GM19099 (cell line): ENCODE measurements around the gene UBE2Z.

Source experiments
- POLR2A ChIP-seq: IDR thresholded peaks from 3 replicates; pipeline ENCODE4 v1.6.1; 2011; ENCODE audit warnings: low read depth; ENCODE audit not compliant: insufficient read length; ENCODE audit errors: extremely low read depth

The UBE2Z gene

DNA sequence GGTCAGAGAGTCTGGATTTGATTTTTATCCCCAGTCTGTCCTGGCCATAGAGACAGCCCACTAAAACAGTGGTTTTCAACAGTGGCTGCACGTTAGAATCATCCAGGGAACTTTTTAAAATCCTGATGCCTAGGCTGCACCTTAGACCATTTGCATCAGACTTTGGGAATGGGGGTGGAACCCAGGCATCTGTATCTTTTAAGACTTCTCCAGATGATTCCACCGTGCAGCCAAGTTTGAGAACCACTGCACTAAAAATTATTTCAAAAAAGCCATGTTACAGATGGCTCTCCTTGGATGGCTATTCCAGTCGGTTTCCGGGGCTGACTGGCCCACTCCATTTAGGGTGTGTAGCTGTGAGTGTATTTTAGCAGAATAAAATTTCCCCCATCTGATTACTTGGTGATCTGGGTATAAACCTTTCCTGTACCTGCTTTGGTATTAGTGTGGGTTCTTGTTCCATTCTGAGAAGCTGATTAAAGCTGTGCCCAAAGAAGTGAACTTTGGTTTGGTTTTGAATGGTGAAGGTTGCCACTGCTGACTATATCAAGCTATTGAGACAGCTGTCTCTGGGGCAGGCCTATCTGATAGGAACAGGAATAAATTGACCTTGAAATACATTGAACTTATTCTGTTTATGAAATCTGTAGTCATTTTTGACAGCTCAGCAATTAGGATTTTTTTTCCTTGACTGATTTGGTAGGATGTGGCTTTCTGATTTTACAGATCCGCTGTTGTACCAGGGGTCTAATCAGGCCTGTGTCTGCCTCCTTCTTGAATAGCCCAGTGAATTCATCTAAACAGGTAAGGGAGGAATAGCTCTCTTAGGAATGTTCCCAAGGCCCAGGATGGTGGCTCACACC is 14.3 kb upstream of the UBE2Z start:
- no peak for TF ChIP-seq POLR2A

DNA sequence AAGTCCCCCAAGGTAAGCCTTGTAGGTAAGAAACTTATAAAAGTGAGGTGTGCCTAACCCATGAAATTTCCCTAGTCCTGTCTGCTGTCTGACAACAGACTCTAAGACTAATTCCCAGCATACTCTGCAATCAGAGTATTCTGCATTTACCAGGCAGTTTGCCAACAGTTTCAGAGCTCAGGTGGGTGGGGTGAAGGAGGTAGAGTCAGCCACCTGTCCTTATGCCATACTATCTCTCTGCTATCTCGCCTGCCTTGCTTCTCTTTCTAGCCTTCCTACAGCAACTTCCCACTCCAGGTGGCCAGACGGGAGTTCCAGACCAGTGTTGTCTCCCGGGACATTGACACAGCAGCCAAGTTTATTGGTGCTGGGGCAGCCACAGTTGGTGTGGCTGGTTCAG is 13.3 kb upstream of the UBE2Z start:
- no peak for TF ChIP-seq POLR2A

DNA sequence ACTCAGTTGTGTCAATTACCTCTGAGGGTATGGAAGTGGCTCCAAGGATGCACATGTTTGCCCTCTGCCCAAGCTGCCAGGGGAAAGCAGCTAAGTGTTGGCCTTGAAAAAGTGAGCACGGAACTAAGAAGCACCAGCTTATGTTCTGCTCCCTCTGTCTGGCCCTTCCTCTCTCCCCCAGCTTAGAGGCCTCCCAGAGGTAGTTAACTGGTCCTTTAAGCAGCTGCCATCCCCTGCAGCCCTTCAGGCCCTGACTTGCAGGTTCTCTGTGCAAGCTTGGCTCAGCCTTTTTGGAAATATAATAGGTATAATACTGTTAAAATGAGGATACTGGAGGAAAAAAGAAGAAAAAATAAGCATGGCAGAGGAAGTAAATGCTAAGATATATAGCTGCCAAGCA is 7.0 kb upstream of the UBE2Z start:
- TF ChIP-seq POLR2A: no peak

DNA sequence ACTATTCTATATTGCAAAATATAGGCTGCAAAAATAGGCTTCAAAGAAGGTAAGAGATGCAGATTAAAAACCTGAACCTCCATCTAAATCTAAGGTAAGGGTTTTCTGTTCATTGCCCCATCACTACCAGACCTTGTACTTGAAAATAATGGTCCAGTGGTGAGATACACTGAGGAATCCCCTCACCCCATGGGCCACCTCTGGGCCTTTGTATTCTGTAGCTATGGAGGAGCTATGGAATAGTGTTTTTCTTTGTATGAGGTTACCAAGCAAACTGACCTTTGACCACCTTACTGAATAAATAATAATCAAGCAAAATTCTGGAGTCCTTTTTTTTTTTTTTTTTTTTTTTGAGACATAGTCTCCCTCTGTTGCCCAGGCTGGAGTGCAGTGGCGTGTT is 4.8 kb upstream of the UBE2Z start:
- TF ChIP-seq POLR2A: no peak

DNA sequence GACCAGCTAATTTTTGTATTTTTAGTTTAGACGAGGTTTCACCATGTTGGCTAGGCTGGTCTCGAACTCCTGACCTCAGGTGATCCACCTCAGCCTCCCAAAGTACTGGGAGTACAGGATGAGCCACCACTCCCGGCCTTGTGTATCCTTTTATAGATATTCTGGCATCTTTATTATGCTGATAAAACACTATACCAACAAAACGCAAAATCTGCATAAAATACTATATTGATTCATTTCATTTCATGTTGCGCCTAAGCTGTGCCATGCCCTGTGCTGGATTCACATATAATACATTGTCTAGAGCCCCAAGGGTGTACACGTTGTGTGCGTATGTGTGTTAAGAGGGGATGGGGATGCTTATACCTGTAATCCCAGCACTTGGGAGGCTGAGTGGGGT is 3.8 kb upstream of the UBE2Z start:
- TF ChIP-seq POLR2A: no peak

DNA sequence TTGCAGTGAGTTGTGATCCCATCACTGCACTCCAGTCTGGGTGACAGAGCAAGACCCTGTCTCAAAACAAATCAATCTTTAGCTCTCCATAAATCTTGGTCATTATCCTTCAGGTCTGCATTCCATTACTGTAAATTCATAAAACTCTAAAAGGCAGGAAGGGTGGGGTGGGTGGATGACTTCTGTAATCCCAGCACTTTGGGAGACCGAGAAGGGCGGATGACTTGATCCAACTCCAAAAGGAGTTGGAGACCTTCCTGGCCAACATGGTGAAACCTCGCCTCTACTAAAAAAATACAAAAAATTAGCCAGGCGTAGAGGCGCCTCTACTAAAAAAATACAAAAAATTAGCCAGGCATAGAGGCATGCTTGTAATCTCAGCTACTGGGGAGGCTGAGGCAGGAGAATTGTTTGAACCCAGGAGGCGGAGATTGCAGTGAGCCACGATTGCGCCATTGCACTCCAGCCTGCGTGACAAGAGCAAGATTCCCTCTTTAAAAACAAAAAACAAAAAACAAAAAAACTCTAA is 2.2 kb upstream of the UBE2Z start:
- no peak for TF ChIP-seq POLR2A

DNA sequence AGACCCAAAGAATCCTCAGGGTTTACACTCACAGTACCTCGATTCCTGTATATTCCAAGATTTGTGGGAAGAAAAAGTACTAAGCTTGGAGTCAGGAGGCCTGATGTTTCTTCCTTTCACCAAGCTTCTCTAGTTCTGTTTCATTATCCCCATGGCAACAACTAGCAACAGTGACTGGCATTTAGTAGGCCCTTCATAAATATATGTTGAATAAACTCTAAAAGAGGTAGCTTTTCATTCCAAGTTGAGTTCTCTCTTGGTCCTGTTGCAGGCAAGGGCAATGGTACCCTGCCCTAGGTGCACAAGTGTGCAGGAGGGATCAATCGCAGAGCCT is 527 bp upstream of the UBE2Z start:
- TF ChIP-seq POLR2A: no peak

DNA sequence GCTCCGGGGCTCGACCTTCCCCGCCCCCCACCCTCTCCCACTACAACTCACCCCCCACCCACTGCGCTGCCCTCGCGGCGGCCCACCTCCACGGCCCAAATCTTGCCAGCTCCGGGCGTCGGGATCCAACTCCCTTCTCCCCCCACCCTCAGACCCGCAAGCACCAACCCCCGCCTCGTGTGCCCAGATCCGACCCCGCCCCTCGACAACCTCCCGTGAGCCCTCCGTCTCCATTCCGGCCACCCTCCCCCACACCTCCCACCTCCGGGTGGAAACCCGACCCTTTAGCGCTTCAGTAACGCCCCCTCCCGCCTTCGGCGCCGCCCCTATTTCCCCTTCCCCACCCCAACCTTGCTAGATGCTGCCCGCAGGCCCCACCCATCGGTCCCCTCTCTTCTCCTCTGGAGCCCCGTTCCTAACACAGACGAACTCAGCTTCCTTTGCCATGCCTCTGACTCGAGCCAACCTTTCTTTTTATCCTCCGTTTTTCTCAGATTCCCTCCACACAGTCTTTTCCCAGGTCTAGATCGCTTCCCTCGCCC is 717 bp downstream of the UBE2Z start:
- no peak for TF ChIP-seq POLR2A

DNA sequence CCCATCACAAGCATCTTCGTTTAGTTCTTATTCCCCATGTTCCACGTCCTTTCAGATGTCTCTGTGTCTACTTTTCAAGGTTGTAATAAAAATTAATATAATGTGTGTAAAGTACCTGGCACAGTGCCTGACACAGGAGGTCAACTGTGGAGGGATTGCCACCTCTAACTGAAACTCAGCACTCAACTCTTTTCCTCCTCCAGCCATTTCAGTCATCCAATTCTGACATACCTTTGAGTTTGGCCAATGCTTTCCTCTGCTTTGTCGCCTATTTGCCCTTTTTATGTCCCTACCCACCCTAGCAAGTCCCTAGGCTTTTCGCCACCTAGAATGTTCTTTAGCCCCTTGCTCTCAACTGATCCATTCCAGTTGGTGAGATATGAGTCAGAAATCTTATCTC is 1.6 kb downstream of the UBE2Z start:
- no peak for TF ChIP-seq POLR2A

DNA sequence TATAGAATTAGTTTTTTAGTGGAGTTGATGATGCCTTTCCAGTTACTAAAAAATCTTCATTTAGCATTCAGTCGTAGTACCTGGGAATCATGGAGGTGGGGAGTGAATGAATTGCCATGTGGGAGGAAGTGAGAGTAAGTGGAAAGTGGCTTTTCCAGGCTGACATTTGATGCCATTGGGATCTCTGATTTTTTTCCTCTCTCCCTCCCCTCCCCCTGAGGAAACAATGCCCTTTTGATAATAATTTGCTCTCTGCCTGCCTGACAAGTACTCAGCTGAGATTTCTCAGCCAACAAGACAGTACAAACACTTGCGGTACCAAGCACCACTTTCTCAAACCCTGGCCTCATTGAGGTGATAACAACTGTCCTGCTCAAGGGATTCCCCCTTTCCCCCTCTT is 2.2 kb downstream of the UBE2Z start:
- TF ChIP-seq POLR2A: no peak

DNA sequence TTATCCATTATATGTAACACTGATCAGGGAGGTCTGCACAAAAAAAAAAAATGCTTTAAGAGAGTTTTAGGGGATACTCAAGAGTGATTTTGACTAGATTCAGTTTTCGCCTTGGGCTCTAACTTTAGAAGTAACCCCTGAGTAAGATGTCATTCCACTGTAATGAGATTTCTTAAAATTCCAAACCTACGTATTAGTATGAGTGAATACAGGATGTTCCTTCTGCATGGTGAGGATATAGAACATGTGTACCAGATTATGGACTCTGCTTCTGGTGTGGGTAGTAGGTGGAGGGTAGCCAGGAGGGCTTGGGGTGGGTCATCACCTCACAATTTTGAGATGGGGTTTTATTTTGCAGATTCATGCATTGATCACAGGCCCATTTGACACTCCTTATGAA is 4.3 kb downstream of the UBE2Z start:
- no peak for TF ChIP-seq POLR2A

DNA sequence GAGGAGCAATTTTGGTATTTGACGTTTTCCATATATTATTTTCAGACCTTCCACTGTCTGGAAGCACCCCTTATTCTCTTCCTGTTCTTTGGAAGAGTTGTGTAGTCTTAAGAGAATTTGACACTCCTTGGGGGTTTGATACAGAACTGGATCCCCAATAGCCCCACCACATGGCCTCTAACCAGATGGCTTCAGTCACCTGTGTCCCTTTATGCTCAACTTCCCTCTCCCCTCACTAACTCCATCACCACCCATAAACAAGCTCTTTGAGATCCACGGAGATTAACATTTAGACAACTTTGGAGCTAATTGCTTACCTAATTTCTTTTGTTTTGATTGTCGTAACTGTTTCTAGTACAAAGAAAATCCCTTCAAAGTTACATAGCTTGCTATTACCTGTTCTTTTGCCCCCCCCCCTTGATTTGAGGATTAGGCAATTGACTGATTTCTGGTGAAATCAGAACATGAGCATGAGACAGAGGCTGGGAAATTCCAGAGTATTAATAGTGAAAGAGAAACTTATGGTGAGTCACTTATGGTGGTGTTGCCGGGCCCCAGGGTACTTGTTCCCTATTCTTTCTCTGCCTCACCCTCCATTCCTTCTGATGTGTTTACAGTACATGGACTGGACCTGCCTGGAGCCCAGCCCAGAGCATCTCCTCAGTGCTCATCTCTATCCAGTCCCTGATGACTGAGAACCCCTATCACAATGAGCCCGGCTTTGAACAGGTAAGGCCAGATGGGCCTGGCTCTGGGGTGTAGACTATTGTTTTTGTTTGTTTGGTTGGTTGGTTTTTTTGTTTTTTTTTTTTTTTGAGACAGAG is 7.5 kb downstream of the UBE2Z start:
- TF ChIP-seq POLR2A: peak; percentile 24

DNA sequence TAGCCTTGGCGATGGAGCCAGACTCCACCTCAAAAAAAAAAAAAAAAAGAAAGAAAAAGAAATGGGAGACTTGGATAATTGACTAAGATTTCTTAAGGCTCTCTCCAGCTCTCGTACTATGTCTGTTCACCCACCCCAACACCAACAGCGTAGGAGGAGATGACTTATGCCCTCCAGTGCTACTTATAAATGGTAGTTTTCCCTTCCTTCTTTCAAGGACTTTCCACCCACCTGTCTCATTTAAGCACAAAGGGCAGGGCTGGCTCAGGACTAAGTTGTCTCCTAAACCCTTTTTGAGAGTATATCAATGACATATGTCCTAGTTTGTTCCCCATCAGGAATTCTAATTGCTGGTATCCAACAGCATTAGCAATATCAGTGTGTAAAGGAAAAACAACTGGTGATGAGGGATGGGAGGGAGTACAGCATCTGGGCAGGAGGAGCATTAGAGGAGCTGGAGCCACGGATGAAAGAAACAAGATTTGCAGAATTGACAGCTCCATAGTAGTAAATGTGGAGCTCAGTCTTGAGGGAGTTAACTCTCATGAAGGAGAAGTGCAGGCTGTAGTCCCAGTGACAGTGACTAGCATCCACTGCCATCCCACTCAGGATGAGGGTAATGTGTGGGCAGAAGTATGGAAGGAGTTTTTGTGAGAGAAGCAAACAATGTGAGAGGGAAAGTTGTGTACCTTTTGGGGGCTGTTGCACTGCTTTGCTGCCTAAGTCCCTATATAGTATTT is 17.2 kb downstream of the UBE2Z start:
- no peak for TF ChIP-seq POLR2A

DNA sequence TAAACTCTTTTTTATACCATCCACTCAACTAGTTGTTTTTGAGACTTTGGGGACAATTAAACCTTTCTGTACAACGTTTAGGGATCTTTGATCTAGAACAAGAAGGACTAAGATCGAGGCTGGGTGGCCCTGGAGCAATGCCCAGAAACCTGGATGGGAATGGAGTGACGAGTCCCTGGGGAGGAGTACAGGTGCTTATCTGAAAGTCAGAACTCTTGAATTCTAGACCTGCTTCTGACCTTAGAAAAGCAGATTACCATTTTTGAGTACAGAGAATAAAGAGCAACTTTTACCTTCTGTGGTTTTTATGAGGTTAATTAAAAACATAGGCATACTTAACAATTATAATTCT is 17.8 kb downstream of the UBE2Z start:
- no peak for TF ChIP-seq POLR2A
